Sigmoid colon (tissue), 4 donors: ENCODE measurements around the gene GATD1.

Experiments
- EP300 ChIP-seq, 4 donors: sonication (generic); formaldehyde crosslinking; IDR thresholded peaks; one replicate each; pipeline ENCODE4 v1.6.1; 2017; ENCODE audit warnings: antibody characterized with exemption in 4 of 4
- POLR2A ChIP-seq, 2 donors: fragments of 450-650 bp; IDR thresholded peaks; one replicate each; pipeline ENCODE4 v1.6.1; 2016; ENCODE audit warnings: antibody characterized with exemption in 2 of 2, mild to moderate bottlenecking in 2 of 2, moderate library complexity in 2 of 2
- POLR2AphosphoS5 ChIP-seq, 4 donors: sonication (generic); formaldehyde crosslinking; IDR thresholded peaks; one replicate each; pipeline ENCODE4 v1.6.1; 2017; ENCODE audit warnings: antibody characterized with exemption in 4 of 4
- TF ChIP-seq, protein P1 (sequence below), 4 experiments: fragments of 450-650 bp in 3 of 4; fragments of 200-600 bp in 1 of 4; IDR thresholded peaks; one replicate each; pipeline ENCODE4 v1.5.1; 2016 to 2019; ENCODE audit warnings: antibody characterized with exemption in 4 of 4, mild to moderate bottlenecking in 3 of 4, moderate library complexity in 2 of 4

DNA sequence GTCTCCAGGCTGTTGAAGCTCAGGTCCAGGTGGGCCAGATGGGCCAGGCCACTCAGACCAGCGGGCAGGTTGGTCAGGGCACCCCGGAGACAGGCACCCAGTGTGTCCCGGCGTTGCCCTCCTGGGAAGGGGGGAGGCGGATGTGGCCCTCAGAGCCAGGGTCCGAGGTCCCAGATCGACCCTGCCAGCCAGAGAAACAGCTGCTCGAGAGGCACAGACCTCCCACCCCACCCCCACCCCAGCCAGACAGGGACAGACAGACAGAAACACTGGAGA is 26.1 kb upstream of the GATD1 start:
- no peak for TF ChIP-seq EP300 (IDR thresholded peaks at IDR 0.05)
- TF ChIP-seq, protein P1, sequence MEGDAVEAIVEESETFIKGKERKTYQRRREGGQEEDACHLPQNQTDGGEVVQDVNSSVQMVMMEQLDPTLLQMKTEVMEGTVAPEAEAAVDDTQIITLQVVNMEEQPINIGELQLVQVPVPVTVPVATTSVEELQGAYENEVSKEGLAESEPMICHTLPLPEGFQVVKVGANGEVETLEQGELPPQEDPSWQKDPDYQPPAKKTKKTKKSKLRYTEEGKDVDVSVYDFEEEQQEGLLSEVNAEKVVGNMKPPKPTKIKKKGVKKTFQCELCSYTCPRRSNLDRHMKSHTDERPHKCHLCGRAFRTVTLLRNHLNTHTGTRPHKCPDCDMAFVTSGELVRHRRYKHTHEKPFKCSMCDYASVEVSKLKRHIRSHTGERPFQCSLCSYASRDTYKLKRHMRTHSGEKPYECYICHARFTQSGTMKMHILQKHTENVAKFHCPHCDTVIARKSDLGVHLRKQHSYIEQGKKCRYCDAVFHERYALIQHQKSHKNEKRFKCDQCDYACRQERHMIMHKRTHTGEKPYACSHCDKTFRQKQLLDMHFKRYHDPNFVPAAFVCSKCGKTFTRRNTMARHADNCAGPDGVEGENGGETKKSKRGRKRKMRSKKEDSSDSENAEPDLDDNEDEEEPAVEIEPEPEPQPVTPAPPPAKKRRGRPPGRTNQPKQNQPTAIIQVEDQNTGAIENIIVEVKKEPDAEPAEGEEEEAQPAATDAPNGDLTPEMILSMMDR (IDR thresholded peaks at IDR 0.05): no peak
- TF ChIP-seq POLR2AphosphoS5 (IDR thresholded peaks at IDR 0.05): no peak
- no peak for TF ChIP-seq POLR2A (IDR thresholded peaks at IDR 0.05)
